LNCAP (cell line): ENCODE measurements around the gene GPT2.
A peak's percentile ranks its signal among the peaks of the same experiment; 100 is the strongest.

Source experiments
- TF ChIP-seq, protein P1 (sequence below): fragments of 450-650 bp; IDR thresholded peaks from 2 replicates; pipeline ENCODE4 v1.5.1; 2017; ENCODE audit warnings: mild to moderate bottlenecking

Gene GPT2

DNA sequence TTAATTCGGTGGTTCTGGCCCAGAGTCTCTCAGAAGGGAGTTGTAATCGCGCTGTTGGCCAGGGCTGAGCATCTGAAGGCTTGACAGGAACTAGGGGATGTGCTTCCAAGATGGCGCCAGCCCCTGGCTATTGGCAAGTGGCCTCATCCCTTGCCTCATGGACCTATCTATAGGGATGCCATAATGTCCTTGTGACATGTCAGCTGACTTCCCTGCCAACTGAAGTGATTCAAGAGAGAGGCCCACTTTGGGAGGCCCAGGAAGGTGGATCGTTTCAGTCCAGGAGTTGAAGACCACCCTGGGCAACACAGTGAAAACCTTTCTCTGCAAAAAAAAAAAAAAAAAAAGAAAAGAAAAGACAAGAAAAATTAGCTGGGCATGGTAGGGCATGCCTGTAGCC, 38.2 kb upstream of the GPT2 start:
- TF ChIP-seq, protein P1, sequence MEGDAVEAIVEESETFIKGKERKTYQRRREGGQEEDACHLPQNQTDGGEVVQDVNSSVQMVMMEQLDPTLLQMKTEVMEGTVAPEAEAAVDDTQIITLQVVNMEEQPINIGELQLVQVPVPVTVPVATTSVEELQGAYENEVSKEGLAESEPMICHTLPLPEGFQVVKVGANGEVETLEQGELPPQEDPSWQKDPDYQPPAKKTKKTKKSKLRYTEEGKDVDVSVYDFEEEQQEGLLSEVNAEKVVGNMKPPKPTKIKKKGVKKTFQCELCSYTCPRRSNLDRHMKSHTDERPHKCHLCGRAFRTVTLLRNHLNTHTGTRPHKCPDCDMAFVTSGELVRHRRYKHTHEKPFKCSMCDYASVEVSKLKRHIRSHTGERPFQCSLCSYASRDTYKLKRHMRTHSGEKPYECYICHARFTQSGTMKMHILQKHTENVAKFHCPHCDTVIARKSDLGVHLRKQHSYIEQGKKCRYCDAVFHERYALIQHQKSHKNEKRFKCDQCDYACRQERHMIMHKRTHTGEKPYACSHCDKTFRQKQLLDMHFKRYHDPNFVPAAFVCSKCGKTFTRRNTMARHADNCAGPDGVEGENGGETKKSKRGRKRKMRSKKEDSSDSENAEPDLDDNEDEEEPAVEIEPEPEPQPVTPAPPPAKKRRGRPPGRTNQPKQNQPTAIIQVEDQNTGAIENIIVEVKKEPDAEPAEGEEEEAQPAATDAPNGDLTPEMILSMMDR, result no peak

DNA sequence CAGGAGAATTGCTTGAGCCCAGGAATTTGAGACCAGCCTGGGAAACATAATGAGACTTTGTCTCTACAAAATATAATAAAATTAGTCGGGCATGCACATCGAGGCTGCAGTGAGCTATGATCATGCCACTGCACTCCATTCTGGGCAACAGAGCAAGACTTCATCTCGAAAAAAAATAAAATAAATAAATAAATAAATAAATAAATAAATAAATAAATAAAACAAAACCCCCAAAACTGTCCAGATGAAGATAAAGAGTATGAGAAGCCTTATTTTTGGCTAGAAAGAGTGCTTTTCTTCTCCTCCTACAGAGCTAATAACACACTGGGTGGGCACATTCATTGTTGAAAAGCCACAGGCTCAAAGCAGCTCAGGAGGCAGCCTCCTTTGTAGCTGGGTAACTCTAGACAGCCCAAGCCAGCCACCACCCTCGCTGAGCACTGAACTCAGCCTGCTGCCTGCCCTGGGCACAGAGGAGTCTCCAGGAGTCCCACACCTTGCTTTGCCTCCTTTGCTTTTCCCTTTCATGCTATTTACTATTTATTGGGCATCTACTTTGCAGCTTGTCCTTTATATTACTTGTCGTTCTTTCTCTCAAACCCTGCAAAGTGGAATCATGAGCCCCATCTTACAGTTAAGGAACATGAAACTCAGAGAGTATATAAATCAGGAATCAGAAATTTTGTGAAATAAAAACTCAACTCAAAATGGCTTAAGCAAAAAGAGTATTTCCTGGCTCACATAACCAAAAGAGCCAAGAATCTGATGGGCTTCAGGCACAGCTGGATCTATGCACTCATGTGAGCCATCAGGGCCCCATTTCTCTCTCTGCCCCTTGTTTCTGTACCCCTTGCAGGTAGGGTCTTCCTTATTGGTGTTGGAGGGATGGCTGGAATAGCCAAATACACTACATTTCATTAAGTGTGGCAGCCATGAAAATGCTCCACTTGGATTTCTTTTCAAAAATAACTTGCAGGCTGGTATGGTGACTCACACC, 35.1 kb upstream of the GPT2 start:
- TF ChIP-seq, protein P1, result no peak

DNA sequence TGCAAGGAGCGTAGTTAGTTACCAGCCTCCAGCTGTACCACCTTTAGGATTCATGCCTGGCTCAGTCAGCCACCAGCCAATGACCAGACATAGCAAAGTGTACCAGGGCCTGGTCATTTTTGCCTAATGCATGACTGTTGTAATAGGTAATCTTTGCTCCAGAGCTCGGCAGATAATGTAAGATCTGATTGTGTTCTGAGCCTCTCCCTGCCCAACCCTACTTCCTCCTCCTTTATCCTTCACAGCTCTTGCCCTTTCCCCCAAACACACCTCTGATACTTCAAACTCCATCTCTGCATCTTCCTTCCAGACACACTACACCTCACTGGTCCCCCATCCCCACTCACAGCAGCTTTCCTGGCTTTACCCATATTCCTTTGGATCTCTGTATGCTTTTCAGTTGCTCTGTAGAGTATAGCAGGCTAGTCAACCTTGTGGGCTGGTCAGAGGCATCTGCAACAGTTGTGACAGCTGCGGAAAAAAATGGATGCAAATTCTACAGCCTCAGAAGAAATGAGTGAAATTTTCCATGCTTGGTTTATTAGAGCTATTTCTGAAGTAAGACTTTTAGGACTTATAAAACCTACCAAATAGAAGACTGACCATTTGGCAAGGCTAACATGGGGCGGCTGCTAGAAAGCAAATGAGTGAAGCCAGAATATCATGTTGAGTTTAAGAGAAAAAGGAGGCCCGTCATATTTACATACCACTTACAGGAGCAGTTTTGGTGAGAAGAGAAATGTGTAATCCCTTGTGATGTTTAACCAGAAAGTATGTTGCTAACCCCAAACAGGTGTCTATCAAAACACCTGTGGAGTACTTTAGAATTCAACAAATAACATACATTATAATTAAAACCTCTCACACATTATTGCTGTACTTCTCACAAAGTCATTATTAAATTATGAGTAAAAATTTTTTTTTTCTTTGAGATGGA, 33.3 kb upstream of the GPT2 start:
- TF ChIP-seq, protein P1, result no peak

DNA sequence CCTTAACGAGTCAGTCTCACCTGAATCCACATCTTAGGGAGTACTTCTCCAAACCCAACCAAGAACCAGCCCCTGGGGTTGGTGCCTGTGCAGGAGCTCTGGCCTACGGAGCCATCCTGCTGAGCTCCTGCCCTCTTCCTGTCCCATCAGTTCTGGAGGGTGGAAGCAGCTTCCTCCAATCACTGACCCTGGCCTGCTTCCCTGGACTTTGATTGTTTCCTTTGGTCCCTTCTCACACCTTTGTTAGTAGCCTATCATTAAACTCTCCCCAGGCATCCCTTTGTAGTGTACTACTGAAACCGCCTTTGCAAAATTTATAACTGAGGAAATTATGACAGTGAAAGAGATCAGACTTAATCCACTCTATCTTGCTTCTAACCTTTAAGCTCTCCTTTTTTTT, 32.0 kb upstream of the GPT2 start:
- TF ChIP-seq, protein P1, result no peak

DNA sequence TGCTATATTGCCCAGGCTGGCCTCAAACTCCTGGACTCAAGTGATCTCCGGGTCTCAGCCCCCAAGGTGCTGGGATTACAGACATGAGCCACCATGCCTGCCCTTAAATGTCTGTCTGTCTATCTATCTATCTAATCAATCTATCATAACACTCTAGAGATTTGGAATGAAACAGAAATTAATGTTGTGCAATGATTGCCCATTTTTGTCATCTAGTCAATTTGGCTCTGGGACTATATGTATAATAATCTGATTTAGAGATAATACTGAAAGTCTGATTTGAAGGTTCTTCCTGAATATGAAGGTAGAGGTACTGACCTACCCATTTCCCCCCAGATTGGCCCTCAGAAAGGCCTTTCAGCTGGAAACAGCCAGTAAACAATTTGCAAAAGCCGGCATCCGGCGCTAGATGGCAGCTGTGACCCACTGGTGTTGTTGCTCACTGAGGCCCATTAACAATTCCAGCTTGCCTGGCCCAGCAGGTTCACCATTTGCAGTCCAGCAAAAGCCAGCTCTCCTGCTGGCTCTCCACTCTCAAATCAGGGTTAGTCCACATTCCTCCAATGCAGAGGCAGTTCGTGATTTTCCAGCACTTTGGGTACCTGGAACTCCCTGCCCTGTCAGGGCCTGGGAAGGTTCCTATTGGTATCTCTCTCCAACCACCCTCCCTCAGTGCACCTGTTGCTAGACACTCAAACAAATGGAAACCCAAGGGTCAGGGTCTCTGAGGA, 30.3 kb upstream of the GPT2 start:
- TF ChIP-seq, protein P1, result peak; percentile 85

DNA sequence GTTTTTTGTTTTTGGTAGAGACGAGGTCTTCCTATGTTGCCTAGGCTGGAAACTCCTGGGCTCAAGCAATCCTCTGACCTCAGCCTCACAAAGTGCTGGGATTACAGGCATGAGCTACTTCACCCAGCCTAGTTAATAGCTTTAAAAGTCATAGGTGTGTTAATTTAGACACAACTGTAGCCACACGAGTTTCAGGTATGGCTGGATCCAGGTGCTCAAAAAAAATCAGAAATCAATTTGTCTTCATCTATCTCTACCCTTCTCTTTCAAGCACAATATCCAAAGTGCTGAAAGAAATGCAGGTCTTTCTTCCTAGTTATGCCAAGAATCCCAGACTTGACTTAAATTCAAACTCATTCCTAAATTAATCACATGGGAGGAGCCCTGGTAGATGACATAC, 29.3 kb upstream of the GPT2 start:
- TF ChIP-seq, protein P1, result no peak

DNA sequence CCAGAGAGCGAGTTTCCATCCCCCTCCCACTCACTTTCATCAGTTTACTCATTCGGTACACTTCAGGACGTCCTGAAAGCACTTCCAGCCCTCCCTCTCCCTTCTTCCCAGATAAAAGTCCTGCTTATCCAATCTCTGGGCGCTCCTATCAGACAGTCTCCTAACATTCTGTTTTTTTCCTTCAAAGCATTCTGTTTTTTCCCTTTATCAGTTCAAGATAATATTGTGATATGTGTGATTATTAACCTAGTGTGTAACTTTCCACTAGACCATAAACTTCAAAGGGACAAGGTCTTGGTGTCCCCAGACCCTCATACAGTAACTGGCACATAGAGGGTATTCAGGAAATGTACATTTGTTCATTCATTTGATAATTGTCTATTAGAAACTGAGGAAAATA, 28.8 kb upstream of the GPT2 start:
- TF ChIP-seq, protein P1, result no peak
